Stimulated activated CD8-positive, alpha-beta memory T cell treated with anti-CD3 and anti-CD28 coated beads, Interleukin-7, amount 100 ng/mL, for 24 hours (primary cell): ENCODE data around the gene HSFX4.
A peak's percentile ranks its signal among the peaks of the same experiment; 100 is the strongest.
"Not testable (repeated sequence)": the region's sequence is repeated elsewhere in the genome, so short reads cannot be mapped to it uniquely, and the experiment has no call there.

Experiments
- DNase-seq: peaks from one replicate; pipeline ENCODE4 v3.0.0-alpha.2; 2020; ENCODE audit warnings: low read depth

Gene HSFX4

DNA sequence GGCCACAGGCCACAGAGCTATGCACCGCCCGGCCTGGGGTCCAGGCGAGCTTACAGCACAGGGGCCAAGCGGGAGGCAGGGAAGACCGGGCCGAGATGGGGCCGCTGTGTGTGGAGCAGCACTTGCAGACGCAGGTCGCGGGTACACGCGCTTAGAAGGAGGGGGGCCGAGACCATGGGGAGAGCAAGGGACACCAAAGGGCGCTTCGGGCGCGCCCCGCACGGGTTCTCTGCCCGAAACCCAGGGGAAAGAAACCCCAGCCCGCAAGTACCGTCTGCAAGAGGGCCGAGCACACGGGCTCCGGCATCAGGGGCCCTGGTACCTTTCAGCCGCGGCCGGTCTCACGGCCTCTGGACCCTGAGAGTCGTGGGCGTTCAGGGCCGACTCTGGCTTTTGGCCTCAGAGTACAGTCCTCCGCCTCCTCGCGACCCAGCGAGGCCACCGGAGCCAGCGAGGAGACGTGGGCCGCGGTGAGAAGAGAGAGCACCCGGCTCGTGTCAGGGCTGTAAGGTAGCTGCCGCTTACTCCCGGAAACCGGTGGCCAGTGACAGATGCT lies 8.6 kb downstream of the HSFX4 start:
- DNase-seq: no peak

DNA sequence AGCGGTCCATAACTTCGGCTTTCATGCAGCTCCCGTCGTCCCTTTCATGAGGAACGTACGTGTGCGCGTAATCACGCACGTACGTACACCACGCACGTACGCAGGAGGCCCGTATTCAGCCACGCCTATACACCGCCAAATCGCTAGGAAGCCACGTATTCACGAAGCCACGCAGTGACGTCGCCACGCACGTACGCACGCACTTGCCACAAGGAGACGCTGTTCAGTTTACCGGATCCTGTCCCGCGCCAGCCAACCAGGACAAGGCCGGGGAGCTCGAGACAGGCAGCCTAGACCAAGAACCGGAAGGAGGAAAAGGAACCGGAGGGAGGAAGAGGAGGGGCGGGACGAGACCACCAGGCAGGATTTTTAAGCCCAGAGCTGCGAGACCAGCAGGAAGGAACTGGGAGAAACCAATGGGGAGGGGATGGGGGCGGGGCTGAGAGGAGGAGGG lies 9.1 kb downstream of the HSFX4 start, which contains the start of gene EOLA2:
Gene EOLA2 (minus strand): TSS at position 65 of the 454 bp plus-strand sequence. CDS start 4,617 bp downstream, outside the sequence.
- DNase-seq: peak; percentile 78

DNA sequence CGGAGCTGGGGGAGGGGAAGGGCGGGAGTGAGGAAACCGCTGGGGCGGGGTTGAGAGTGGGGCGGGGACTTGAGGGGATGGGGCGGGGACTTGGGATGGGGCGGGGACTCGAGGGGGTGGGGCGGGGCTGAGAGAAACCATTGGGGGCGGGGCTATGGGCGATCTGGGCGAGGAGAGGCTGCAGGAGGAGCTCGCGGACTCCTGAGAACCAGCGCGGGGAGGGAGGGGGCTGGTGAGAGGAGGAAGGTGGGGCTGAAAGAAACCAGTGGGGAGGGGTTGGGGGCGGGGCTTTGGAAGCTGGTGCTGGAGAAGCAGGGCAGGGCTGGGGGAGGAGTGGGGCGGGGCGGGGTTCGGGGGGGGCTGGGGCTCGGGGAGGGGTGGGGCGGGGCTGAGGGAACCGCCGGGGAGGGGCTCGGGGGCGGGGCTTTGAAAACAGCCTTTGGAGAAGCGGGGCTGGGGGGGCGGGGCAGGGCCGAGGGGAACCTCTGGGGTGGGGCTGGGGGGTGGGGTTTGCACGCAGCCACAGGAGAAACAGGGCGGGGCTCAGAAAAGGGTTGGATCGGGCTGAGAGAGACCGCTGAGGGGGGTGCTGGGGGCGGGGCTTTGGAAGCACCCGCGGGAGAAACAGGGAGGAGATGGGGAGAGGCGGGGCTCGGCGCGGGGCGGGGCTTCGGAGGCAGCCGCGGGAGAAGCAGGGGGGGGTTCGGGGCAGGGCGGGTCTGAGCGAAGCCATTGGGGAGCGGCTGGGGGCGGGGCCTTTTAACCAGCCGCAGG lies 9.7 kb downstream of the HSFX4 start:
- DNase-seq: peak; percentile 70

DNA sequence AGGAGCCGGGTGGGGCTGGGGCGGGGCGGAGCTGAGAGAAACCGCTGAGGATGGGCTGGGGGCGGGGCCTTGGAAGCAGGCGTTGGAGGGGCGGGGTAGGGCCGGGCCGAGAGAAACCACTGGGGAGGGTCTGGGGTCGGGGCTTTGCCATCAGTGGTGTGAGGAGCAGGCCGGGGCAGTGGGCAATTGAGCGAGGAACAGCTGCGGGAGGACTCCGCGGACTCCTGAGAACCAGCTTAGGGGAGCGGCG lies 10.2 kb downstream of the HSFX4 start:
- DNase-seq: no peak

DNA sequence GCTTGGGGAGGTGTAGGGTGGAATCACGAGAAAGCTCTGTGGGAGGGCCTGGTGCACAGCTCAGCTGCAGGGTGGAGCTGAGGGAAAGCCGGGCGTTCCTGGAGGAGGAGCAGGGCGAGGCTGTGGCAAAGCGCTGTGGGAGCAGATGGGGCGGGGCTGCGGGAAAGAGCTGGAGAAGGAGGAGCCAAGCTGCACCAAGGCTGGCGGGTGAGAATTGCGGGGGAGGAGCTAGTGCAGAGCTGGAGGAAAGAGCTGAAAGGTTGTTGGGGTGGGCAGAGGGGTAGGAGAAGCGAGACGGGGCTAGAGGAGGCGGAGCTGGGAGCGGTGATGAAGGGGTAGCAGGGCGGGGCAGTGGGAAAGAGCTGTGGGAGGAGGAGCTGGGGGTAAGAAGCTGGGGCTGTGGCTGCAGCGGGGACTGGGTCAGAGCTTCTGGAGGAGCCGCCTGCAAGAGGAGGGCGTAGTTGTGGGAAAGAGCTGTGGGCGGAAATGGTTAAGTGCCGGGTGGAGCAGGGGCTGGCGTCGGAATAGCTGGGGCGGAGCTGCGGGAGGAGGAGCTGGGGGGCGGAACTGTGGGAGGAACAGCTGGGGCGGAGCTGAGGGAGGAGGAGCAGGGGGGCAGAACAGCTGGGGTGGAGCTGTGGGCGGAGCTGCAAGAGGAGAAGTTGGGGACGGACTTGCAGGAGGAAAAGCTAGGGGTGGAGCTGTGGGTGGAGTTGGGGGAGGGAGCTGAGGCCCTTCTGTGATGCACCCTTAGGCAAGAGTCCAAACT lies 10.7 kb downstream of the HSFX4 start:
- DNase-seq: peak; percentile 72

DNA sequence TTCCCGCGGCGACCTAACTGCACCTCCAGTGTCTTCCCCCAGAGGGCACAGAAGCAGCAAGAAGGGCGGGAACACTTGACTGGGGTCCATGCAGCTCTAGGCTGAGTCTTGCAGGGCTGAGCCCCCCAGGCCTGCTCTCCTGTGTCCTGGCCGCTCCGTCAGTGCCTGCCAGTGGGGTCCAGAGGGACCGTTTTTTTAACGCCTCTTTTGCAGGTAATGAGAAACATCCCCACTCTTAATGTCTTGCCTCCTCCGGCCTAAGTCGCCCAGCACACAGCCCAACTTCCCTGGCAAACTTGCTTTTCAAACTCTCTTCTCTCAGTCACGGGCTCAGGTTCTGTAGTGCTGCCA lies 11.3 kb downstream of the HSFX4 start:
- DNase-seq: not testable (repeated sequence)

DNA sequence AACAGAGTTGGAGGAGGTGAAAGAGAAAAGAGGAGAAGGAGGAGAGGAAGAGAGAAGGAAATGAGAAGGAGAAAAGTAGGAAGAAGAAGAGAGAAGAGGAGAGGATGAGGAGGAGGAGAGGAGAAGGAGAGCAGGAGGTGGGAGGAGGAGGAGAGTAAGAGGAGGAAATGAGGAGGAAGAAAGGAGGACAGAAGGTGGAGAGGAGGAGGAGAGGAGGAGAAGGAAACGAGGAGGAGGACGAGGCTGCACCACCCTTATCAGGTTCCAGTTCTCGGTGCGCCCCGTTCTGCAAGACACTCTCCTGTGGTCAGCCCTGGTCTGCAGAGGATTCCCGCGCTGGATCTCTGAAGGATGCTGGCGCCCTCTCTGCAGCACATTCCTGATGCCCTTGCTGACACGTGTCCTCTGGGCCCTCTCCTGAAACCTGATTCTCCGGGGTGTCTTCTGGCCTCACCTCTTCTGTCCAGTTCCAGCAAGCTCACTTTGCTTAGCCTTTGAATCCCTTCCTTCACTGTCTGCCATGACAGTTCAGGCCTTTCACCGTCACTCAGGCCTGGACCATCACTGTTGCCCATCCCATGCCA lies 15.8 kb downstream of the HSFX4 start:
- DNase-seq: not testable (repeated sequence)

DNA sequence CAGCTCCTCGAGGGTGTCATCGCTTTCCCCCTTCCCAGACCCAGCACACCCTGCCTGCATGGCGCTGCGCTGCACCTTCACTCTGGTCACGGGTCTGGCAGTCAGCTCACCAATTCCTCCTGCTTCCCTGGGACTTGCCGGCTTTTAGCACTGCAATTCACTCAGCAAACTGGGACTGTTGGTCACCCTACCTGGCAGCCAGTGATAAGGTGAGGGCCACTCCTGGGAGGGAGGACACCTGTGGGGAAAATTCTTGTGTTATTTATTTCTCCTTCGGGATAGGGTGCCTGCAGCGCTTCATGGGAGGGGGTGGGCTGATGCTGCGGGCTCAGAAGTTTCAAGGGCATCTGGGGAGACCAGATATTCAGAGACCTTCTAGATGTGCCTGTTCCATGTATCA lies 16.4 kb downstream of the HSFX4 start:
- not testable (repeated sequence) for DNase-seq

DNA sequence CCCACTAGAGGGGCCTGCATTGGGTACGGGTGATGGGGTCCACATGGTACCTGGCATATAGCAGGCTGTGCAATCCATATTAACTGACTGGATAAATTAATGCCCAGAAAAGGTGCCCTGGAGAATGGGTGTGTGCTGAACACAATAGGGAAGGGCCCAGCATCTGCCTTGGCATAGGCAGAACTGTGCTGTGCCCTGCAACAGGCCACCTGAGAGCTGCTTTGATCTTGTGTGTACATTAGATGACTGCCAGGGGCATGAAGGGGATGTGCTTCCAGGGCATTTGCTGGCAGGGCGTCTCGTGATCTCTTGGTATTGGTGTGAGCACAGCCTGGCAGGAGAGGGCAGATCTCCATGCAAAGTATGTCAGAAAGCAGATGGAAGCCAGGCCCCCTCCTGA lies 17.6 kb downstream of the HSFX4 start:
- not testable (repeated sequence) for DNase-seq

DNA sequence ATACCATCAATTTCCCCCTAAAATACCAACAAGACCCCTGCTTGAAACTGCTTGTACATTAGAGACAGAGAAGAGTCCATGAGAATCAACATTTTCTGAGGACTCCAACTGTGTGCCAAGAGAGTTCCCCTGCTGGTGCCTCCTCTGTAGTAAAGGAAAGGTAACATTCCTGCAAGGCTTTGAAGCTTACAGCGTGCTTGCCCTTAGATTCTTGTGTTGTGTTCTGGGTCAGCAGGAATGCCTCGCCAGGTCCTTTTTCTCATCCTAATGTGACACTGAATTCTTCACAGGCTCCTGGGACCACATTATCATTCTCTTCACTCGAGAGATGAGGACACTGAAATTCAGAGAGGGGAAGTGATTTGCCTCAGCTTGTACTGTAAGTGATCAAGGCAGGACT lies 18.6 kb downstream of the HSFX4 start:
- no peak for DNase-seq

DNA sequence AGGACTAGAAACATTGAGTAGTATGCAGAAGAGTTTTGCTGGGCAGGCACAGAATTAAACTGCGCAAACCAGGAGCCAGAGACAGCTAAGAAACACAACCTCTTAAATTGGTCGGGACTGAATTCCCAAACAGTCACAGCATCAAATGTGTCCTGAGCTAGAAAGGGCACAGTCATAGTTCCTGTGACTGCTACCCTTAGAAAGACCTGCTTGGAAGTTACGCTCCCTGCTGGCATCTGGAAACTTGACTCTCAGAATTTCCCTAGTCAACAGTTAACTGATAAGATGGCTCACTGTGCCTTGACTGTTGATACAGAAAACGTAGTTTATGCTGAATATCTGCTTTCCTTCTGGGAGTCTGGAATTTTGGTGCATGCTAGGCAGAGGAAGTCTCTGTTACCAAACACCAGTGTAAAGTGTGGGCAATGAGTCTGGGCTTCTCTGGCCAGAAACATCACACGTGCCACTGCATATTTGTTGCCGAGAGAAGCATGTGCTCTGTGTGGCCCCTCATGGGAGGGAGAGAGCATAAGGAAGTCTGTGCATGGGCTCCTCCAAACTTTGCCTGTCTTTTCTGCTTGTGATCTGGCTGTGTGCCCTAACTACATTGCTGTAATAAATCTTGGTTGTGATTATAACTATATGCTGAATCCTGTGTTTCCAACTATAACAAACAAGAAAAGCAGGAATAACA lies 20.5 kb downstream of the HSFX4 start:
- no peak for DNase-seq

DNA sequence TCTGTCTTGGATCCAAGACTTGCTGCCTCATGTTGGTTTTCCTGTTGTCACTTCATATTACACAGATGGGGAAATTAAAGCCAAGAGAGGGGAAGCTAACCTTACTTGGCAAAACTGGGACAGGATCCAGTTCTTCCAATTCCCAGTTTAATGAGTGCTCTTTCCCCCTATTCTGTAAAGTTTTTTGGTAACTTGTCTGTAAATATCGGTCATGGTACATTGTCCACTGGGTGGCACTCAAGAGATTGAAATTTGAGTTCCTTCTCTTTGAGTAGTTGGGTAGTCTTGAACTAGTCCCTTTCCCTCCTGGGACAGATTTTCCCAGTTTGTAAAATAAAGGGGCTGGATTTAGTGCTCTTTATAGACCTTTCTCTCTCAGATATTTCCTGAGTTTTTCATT lies 21.3 kb downstream of the HSFX4 start:
- DNase-seq: no peak

DNA sequence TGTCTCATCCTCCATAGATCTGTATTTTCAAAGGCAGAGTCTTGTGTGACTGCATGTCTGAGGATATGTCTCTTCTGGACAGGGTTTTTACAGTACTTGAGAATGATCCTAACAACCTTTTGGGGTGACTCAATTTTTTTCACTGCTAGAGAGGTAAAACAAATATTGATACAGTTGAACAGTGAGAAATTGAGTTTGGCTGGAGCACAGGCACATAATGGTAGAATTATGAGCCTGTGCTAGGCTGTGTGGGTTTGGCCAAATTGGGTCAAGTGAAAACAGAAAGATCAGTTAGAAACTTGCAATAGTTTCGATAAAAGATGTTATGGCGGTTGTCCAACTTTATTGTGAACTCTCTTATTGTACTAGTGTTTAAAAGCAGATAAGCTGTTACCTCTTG lies 32.2 kb downstream of the HSFX4 start:
- no peak for DNase-seq

DNA sequence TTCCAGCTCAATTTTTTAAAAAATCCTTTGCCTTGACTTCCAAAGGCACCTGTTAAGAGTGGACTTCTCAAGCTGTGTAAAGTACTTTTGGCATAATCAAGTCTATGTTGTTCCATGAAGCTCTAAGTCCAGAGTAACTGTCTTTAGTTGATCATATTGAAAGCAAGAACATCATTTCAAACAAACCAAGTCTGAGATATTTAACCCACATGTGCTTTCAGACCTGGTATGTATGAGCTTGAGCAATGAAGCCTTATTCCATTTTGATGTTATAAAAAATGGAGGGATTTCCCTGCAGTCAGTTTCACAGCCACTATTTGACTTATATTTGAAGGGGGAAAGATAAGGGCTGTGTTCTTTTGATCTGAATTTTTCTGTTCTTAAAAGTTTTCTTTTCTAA lies 32.6 kb downstream of the HSFX4 start:
- DNase-seq: no peak

DNA sequence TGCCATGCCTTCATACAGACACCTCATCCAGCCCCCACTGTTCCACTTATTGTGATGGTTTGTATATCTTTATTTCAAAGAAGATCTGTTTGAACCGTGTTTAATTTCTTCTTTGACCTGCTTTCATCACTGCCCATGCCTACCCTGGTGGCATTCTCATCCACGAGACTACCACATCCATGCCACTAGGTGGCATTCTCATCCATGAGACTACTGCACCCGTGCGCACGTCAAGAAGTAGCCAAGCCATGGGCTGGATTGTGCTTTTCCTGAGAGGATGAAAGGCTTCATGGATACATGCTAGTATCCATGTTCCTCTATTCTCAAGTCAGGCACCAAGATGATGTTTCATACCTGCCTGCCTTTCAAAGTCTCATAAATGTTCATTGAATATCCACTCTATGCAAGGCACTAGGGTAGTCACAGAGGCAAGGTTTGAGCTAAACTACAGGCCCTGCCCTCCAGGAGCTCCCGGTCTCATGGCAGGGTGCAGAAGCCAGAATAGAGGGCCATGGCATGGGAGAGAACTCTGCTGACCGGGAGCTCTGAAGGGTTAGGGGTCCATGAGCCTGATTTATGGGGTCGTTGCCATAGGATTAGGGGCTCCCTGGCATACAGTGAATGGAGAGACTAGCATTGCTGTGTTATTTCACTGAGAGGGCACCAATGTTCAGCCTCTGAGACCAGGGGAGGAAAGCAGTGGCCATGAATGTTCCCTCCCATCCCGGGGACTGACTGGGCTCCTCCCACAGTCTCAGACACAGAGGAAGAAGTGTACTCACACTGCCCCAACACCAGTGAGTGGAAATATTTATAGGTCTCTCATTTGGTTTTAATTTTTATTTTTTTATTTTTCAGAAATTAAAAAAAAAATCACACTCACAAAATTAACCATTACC lies 33.7 kb downstream of the HSFX4 start:
- no peak for DNase-seq

DNA sequence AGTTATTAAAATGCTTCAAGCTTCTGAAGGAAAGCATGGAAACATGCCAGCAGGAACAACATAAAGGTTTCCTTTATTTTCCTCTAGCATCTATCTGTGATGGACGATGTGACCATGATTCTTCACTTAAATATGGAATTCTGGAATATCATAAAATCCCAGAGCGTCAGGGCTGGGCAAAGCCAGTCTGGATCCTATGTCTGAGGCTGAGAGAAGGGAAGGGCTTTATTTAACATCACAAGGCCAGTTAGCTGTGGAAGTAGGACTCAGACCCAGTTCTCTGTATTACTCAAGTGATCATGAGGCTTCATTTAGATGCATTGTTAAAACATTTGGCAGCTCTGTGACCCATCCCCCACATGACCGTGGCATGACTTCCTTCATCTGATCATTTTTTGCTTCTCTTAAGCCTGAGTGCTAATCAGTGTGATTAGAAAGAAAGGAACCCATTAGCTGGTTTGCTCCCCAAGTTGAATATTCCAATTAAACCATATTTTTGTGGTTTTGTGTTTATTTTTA lies 49.8 kb downstream of the HSFX4 start:
- no peak for DNase-seq
